Coronary artery (tissue), 2 donors: ENCODE data around the gene REN.

Experiments used
- DNase-seq: peaks from one replicate; pipeline ENCODE4 v3.0.0-alpha.2; 2017; ENCODE audit warnings: low spot score
- H3K27ac ChIP-seq, 2 donors: fragments of 200-600 bp; sonication (generic); one replicate each; pipeline ENCODE4 v1.5.1; 2016 to 2019
- H3K4me3 ChIP-seq: fragments of 200-600 bp; sonication (generic); 2 replicates; pipeline ENCODE4 v1.5.1; 2016; ENCODE audit warnings: mild to moderate bottlenecking, moderate library complexity
- CTCF ChIP-seq: fragments of 200-600 bp; sonication (generic); IDR thresholded peaks from one replicate; pipeline ENCODE4 v1.5.1; 2019; ENCODE audit warnings: antibody characterized with exemption

REN gene

GRCh38 chr1:204180133-204180532, 14.0 kb upstream of the REN start:
- no peak overlapping the region for H3K27ac ChIP-seq
- DNase-seq, result no peak
- no peak for TF ChIP-seq CTCF
- H3K4me3 ChIP-seq, result no peak overlapping the region

GRCh38 chr1:204178487-204179281, 12.5 kb upstream of the REN start:
- no peak for DNase-seq
- no peak overlapping the region for H3K4me3 ChIP-seq
- no peak overlapping the region for H3K27ac ChIP-seq
- TF ChIP-seq CTCF, result no peak

- TF ChIP-seq CTCF, result no peak
- no peak for DNase-seq
- H3K27ac ChIP-seq, result no peak overlapping the region
- H3K4me3 ChIP-seq, result no peak overlapping the region
Observed at GRCh38 chr1:204177133-204177532, 11.0 kb upstream of the REN start.

- Histone ChIP-seq H3K4me3 (no peak overlapping the region), H3K27ac (no peak overlapping the region)
- TF ChIP-seq CTCF, result no peak
- DNase-seq, result no peak
Observed at GRCh38 chr1:204176049-204176448, 9.9 kb upstream of the REN start.

GRCh38 chr1:204174958-204175357, 8.8 kb upstream of the REN start:
- Histone ChIP-seq H3K4me3 (no peak overlapping the region), H3K27ac (no peak overlapping the region)
- TF ChIP-seq CTCF, result no peak
- DNase-seq, result no peak

GRCh38 chr1:204172404-204173029, 6.4 kb upstream of the REN start:
- no peak for DNase-seq
- Histone ChIP-seq H3K4me3 (no peak overlapping the region), H3K27ac (no peak overlapping the region)
- no peak for TF ChIP-seq CTCF

- Histone ChIP-seq H3K4me3 (no peak overlapping the region), H3K27ac (no peak overlapping the region)
- TF ChIP-seq CTCF, result no peak
- DNase-seq, result no peak
Observed at GRCh38 chr1:204171751-204172178, 5.6 kb upstream of the REN start.
